GM12878 (cell line): Measurements from ENCODE around the gene SUCO. TPM values are rescaled to one million over a fixed set of nuclear protein-coding genes. Genes with fewer than 3 reads are reported as not detected.

Experiments
- ATAC-seq: fragments of 200-7000 bp; cut with Tn5 transposase; 3 replicates; pipeline ENCODE4 v1.9.1; 2020; ENCODE audit warnings: mild to moderate bottlenecking, moderate library complexity
- BruUV-seq: library from RNA; stranded (reverse); fragments of 400-500 nt; replicated peaks from 2 replicates; lab custom pipeline; 2021; lab: Mats Ljungman, UMichigan
- CTCF ChIA-PET: fragments of 300-600 bp; sonication (Branson Sonifier 250); formaldehyde crosslinking; extraction: SDS; loops from one replicate; lab custom pipeline; 2021; ENCODE audit warnings: inconsistent platforms; lab: Yijun Ruan, JAX
- POLR2A ChIA-PET: fragments of 350-600 bp; formaldehyde crosslinking; extraction: SDS; loops from one replicate; lab custom pipeline; 2021; ENCODE audit warnings: inconsistent platforms; lab: Charles Lee
- RAD21 ChIA-PET: fragments of 300-600 bp; sonication (Branson Sonifier 250); formaldehyde crosslinking; loops from one replicate; lab custom pipeline; 2023; ENCODE audit warnings: antibody characterized with exemption; ENCODE audit not compliant: unreplicated experiment; lab: Charles Lee
- SMC1A ChIA-PET: fragments of 300-600 bp; sonication (Branson Sonifier 250); formaldehyde crosslinking; loops from one replicate; lab custom pipeline; 2023; ENCODE audit not compliant: unreplicated experiment, uncharacterized antibody; lab: Charles Lee
- DNase-seq: peaks from one replicate; pipeline ENCODE4 v3.0.0-alpha.2; 2011; ENCODE audit warnings: low read depth, low spot score
- FAIRE-seq: peaks from 3 replicates; lab custom pipeline; 2011; peaks lifted over from hg19 to GRCh38; lab: Jason Lieb, UNC
- H2AFZ ChIP-seq: 2 replicates; pipeline ENCODE4 v1.6.0; 2011; ENCODE audit warnings: low read depth, low read length, control low read depth; ENCODE audit not compliant: control insufficient read depth
- H3K27ac ChIP-seq: 2 replicates; pipeline ENCODE4 v1.5.1; 2011; ENCODE audit warnings: control low read depth; ENCODE audit not compliant: control insufficient read depth, insufficient read depth
- H3K27me3 ChIP-seq, 2 experiments: replicated peaks in 1 of 2; 2 replicates each; pipeline versions ENCODE4 v1.6.0 to v1.6.1; 2011; ENCODE audit warnings: low read length in 1 of 2; ENCODE audit not compliant: control insufficient read depth in 2 of 2, insufficient read depth in 2 of 2
- H3K36me3 ChIP-seq, 2 experiments: 2 replicates each; pipeline ENCODE4 v1.5.1; 2011; ENCODE audit warnings: low read length in 1 of 2; ENCODE audit not compliant: control insufficient read depth in 2 of 2, insufficient read depth in 2 of 2
- H3K4me1 ChIP-seq: 2 replicates; pipeline ENCODE4 v1.6.1; 2011; ENCODE audit warnings: mild to moderate bottlenecking, low read length, moderate library complexity, mixed read lengths; ENCODE audit not compliant: control insufficient read depth, insufficient read depth
- H3K4me2 ChIP-seq: 2 replicates; pipeline ENCODE4 v1.6.0; 2011; ENCODE audit warnings: control low read depth; ENCODE audit not compliant: control insufficient read depth, insufficient read depth
- H3K4me3 ChIP-seq: fragments of 200-600 bp; sonication (generic); 2 replicates; pipeline ENCODE4 v1.5.1; 2016
- H3K79me2 ChIP-seq: 2 replicates; pipeline ENCODE4 v1.6.0; 2011; ENCODE audit warnings: low read length; ENCODE audit not compliant: control insufficient read depth, insufficient read depth
- H3K9ac ChIP-seq: 2 replicates; pipeline ENCODE4 v1.8.0; 2011; ENCODE audit warnings: low read length, control low read depth, mixed read lengths; ENCODE audit not compliant: control insufficient read depth, insufficient read depth
- H3K9me3 ChIP-seq: replicated peaks from 3 replicates; pipeline ENCODE4 v1.5.1; 2011; ENCODE audit warnings: mild to moderate bottlenecking, low read length; ENCODE audit not compliant: control insufficient read depth, insufficient read depth
- H4K20me1 ChIP-seq: 2 replicates; pipeline ENCODE4 v1.6.0; 2011; ENCODE audit not compliant: control insufficient read depth, insufficient read depth
- ATF7 ChIP-seq: fragments of 450-650 bp; IDR thresholded peaks from 2 replicates; pipeline ENCODE4 v1.6.1; 2016; ENCODE audit warnings: low read depth, mild to moderate bottlenecking
- BHLHE40 ChIP-seq, 2 experiments: fragments of 450-650 bp in 1 of 2; IDR thresholded peaks; 2 replicates each; pipeline ENCODE4 v1.6.1; 2011 to 2017; ENCODE audit warnings: low read depth in 2 of 2, borderline replicate concordance in 1 of 2, improper control_type of control experiment in 1 of 2, low read length in 1 of 2, mild to moderate bottlenecking in 1 of 2
- DPF2 ChIP-seq: fragments of 450-650 bp; IDR thresholded peaks from 2 replicates; pipeline ENCODE4 v1.6.1; 2017; ENCODE audit warnings: mild to moderate bottlenecking
- NBN ChIP-seq: fragments of 450-650 bp; IDR thresholded peaks from 2 replicates; pipeline ENCODE4 v1.6.1; 2016
- NFIC ChIP-seq: IDR thresholded peaks from 2 replicates; pipeline ENCODE4 v1.6.1; 2012; ENCODE audit warnings: low read depth, mild to moderate bottlenecking, inconsistent platforms, low read length, moderate library complexity
- NFYA ChIP-seq: IDR thresholded peaks from 2 replicates; pipeline ENCODE4 v1.6.1; 2011; ENCODE audit warnings: low read depth, mild to moderate bottlenecking, low read length, improper control_type of control experiment, borderline replicate concordance
- PAX5 ChIP-seq: IDR thresholded peaks from 2 replicates; pipeline ENCODE4 v1.6.1; 2011; ENCODE audit warnings: low read depth, low read length, borderline replicate concordance
- PAX8 ChIP-seq: fragments of 450-650 bp; IDR thresholded peaks from 2 replicates; pipeline ENCODE4 v1.6.1; 2017; ENCODE audit warnings: mild to moderate bottlenecking, moderate library complexity
- STAT3 ChIP-seq: IDR thresholded peaks from 2 replicates; pipeline ENCODE4 v1.6.1; 2011; ENCODE audit warnings: low read depth, low read length, improper control_type of control experiment
- ZNF622 ChIP-seq: fragments of 450-650 bp; IDR thresholded peaks from 2 replicates; pipeline ENCODE4 v1.6.1; 2017; ENCODE audit warnings: mild to moderate bottlenecking, inconsistent platforms
- in situ Hi-C: fragments of 300-500 bp; cut with MboI; formaldehyde crosslinking; loops from 9 replicates; pipeline ENCODE4 v1.14.3; 2018; ENCODE audit warnings: mixed read lengths
- intact Hi-C: fragments of 100-400 bp; cut with micrococcal nuclease; formaldehyde crosslinking; loops from one replicate; pipeline ENCODE4 v1.14.2; 2022; ENCODE audit not compliant: unreplicated experiment
- polyA plus RNA-seq, 11 experiments: library from polyadenylated mRNA; depleted of rRNA in 4 of 11; unstranded in 6 of 11; stranded (reverse) in 5 of 11; fragments of >200 nt; fragmentation: Nextera tagmentation in 4 of 11; fragmentation: Illumina TruSeq in 1 of 11; extraction: Ambion mirVana in 4 of 11; extraction: Trizol in 1 of 11; gene quantifications; 1 replicate in 1 of 11; 2 replicates in 10 of 11; pipeline versions ENCODE4 v1.2.1 to v1.2.3, GENCODE V29; 2011 to 2016; ENCODE audit warnings: inconsistent platforms in 2 of 11, missing spikeins in 2 of 11, low read depth in 1 of 11
- total RNA-seq, 4 experiments: library from RNA; depleted of rRNA in 3 of 4; stranded (reverse); fragments of >200 nt in 3 of 4; fragmentation: Illumina TruSeq in 1 of 4; extraction: Trizol in 1 of 4; gene quantifications; 2 replicates each; pipeline versions ENCODE4 v1.2.1 to v1.2.3, GENCODE V29; 2013 to 2021
- TF ChIP-seq, protein P1 (sequence below): fragments of 450-650 bp; IDR thresholded peaks from 2 replicates; pipeline ENCODE4 v1.6.1; 2017; ENCODE audit warnings: mild to moderate bottlenecking, low read depth, inconsistent platforms; ENCODE audit not compliant: poor library complexity, severe bottlenecking

Gene SUCO
- total and polyA plus RNA-seq, 10 of the 15 experiments (the other 5 are each of a cell fraction or from before 2014, with no cell fraction given) = 1.7 to 15.3 (median 8.4) TPM

DNA sequence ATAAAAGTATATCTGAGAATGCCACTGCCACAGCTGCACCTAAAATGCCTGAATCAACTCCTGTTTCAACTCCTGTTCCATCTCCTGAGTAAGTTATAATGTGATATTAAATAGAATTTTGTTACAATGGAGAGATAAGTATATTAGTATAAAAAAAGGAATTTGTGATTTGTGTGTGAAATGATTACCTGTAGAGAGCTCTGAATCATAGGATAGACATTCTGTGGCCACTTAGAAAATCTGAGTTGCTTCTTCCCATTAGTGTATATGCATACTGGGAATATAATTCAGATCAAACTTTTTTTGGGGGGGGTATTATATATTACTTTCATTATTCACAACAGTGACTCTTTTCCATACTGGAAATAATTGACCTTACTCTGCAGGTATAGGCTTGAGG lies 52.9 kb downstream of the SUCO start:
- H3K9ac ChIP-seq = no peak overlapping the region
- H3K27ac ChIP-seq = no peak overlapping the region
- FAIRE-seq (no peak), DNase-seq (no peak), ATAC-seq (no peak)
- H4K20me1 ChIP-seq = no peaks in the 10 kb centered on the region
- H3K4me3 ChIP-seq = no peak overlapping the region
- no peak overlapping the region for H2AFZ ChIP-seq
- BruUV-seq = no TSS peak
- H3K79me2 ChIP-seq = no peaks in the 10 kb centered on the region
- ChIA-PET RAD21 (no interaction called here), POLR2A (no interaction called here), CTCF (interaction anchor here (0.9 kb wide), 1 partner anchor 134 kb away, joined by 4 read pairs; no protein-coding TSS in a partner anchor), SMC1A (no interaction called here)
- peaks cover 0 to 18% of the 10 kb centered on the region in 2 experiments; a peak in 3 of 4 replicates for H3K36me3 ChIP-seq
- intact Hi-C loops (loop anchor here (10.0 kb wide), 1 partner anchor 131 kb away; no protein-coding TSS in a partner anchor), in situ Hi-C loops (no loop called here)
- no peak for TF ChIP-seq PAX5
- TF ChIP-seq NFIC = no peak
- no peak for TF ChIP-seq NBN
- TF ChIP-seq, protein P1, sequence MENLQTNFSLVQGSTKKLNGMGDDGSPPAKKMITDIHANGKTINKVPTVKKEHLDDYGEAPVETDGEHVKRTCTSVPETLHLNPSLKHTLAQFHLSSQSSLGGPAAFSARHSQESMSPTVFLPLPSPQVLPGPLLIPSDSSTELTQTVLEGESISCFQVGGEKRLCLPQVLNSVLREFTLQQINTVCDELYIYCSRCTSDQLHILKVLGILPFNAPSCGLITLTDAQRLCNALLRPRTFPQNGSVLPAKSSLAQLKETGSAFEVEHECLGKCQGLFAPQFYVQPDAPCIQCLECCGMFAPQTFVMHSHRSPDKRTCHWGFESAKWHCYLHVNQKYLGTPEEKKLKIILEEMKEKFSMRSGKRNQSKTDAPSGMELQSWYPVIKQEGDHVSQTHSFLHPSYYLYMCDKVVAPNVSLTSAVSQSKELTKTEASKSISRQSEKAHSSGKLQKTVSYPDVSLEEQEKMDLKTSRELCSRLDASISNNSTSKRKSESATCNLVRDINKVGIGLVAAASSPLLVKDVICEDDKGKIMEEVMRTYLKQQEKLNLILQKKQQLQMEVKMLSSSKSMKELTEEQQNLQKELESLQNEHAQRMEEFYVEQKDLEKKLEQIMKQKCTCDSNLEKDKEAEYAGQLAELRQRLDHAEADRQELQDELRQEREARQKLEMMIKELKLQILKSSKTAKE = no peak
- TF ChIP-seq ZNF622 = no peak
- TF ChIP-seq ATF7 = no peak
- TF ChIP-seq PAX8 = no peak
- TF ChIP-seq DPF2 = no peak
- no peak for TF ChIP-seq NFYA
- TF ChIP-seq STAT3 = no peak
- no peak for TF ChIP-seq BHLHE40 (IDR thresholded peaks at IDR 0.05; ENCODE audit: borderline replicate concordance in 1 of 2, low read depth in 2 of 2, low read length in 1 of 2)
- H3K4me2 ChIP-seq = no peak overlapping the region
- H3K4me1 ChIP-seq = peaks cover 4% of the 10 kb centered on the region; the same call in 1 of the 2 replicates
- H3K9me3 ChIP-seq = no peaks in the 10 kb centered on the region
- no peaks in the 10 kb centered on the region for H3K27me3 ChIP-seq
